ENCODE data around the gene BARX1.

GRCh38 chr9:93951655-93952118, 3.5 kb downstream of the BARX1 start:
- TF ChIP-seq CTCF (tag by site-specific recombination; IDR thresholded peaks at IDR 0.05), result no peak
- no peak for TF ChIP-seq YY1 (tag by site-specific recombination; IDR thresholded peaks at IDR 0.05)
- no peak for TF ChIP-seq GLI2 (tag by site-specific recombination; IDR thresholded peaks at IDR 0.05; ENCODE audit: borderline replicate concordance, low read depth)
- TF ChIP-seq TCF7L2 (IDR thresholded peaks at IDR 0.05; ENCODE audit: borderline replicate concordance, low read depth, low read length), result no peak
- TF ChIP-seq ZNF280D (tag by site-specific recombination; IDR thresholded peaks at IDR 0.05), result no peak
- no peak for TF ChIP-seq ZNF600 (tag by site-specific recombination; IDR thresholded peaks at IDR 0.05)
- no peak for TF ChIP-seq SCRT1 (tag by site-specific recombination; IDR thresholded peaks at IDR 0.05; ENCODE audit: borderline replicate concordance)
- no peak for TF ChIP-seq PRDM10 (tag by site-specific recombination; IDR thresholded peaks at IDR 0.05)
- no peak for TF ChIP-seq ZNF133 (tag by site-specific recombination; IDR thresholded peaks at IDR 0.05)
- TF ChIP-seq ZNF639 (tag by site-specific recombination; IDR thresholded peaks at IDR 0.05), result no peak
